GM12878 (cell line): ENCODE measurements around the gene NHSL1. TPM values are rescaled to one million over a fixed set of nuclear protein-coding genes. Genes with fewer than 3 reads are reported as not detected.

ENCODE experiments used
- ATAC-seq: fragments of 200-7000 bp; cut with Tn5 transposase; 3 replicates; pipeline ENCODE4 v1.9.1; 2020; ENCODE audit warnings: mild to moderate bottlenecking, moderate library complexity
- BruUV-seq: library from RNA; stranded (reverse); fragments of 400-500 nt; replicated peaks from 2 replicates; lab custom pipeline; 2021; lab: Mats Ljungman, UMichigan
- CTCF ChIA-PET: fragments of 300-600 bp; sonication (Branson Sonifier 250); formaldehyde crosslinking; extraction: SDS; loops from one replicate; lab custom pipeline; 2021; ENCODE audit warnings: inconsistent platforms; lab: Yijun Ruan, JAX
- POLR2A ChIA-PET: fragments of 350-600 bp; formaldehyde crosslinking; extraction: SDS; loops from one replicate; lab custom pipeline; 2021; ENCODE audit warnings: inconsistent platforms; lab: Charles Lee
- RAD21 ChIA-PET: fragments of 300-600 bp; sonication (Branson Sonifier 250); formaldehyde crosslinking; loops from one replicate; lab custom pipeline; 2023; ENCODE audit warnings: antibody characterized with exemption; ENCODE audit not compliant: unreplicated experiment; lab: Charles Lee
- SMC1A ChIA-PET: fragments of 300-600 bp; sonication (Branson Sonifier 250); formaldehyde crosslinking; loops from one replicate; lab custom pipeline; 2023; ENCODE audit not compliant: unreplicated experiment, uncharacterized antibody; lab: Charles Lee
- DNase-seq: peaks from one replicate; pipeline ENCODE4 v3.0.0-alpha.2; 2011; ENCODE audit warnings: low read depth, low spot score
- FAIRE-seq: peaks from 3 replicates; lab custom pipeline; 2011; peaks lifted over from hg19 to GRCh38; lab: Jason Lieb, UNC
- H2AFZ ChIP-seq: 2 replicates; pipeline ENCODE4 v1.6.0; 2011; ENCODE audit warnings: low read depth, low read length, control low read depth; ENCODE audit not compliant: control insufficient read depth
- H3K27ac ChIP-seq: 2 replicates; pipeline ENCODE4 v1.5.1; 2011; ENCODE audit warnings: control low read depth; ENCODE audit not compliant: control insufficient read depth, insufficient read depth
- H3K27me3 ChIP-seq, 2 experiments: replicated peaks in 1 of 2; 2 replicates each; pipeline versions ENCODE4 v1.6.0 to v1.6.1; 2011; ENCODE audit warnings: low read length in 1 of 2; ENCODE audit not compliant: control insufficient read depth in 2 of 2, insufficient read depth in 2 of 2
- H3K36me3 ChIP-seq, 2 experiments: 2 replicates each; pipeline ENCODE4 v1.5.1; 2011; ENCODE audit warnings: low read length in 1 of 2; ENCODE audit not compliant: control insufficient read depth in 2 of 2, insufficient read depth in 2 of 2
- H3K4me1 ChIP-seq: 2 replicates; pipeline ENCODE4 v1.6.1; 2011; ENCODE audit warnings: mild to moderate bottlenecking, low read length, moderate library complexity, mixed read lengths; ENCODE audit not compliant: control insufficient read depth, insufficient read depth
- H3K4me2 ChIP-seq: 2 replicates; pipeline ENCODE4 v1.6.0; 2011; ENCODE audit warnings: control low read depth; ENCODE audit not compliant: control insufficient read depth, insufficient read depth
- H3K4me3 ChIP-seq: fragments of 200-600 bp; sonication (generic); 2 replicates; pipeline ENCODE4 v1.5.1; 2016
- H3K79me2 ChIP-seq: 2 replicates; pipeline ENCODE4 v1.6.0; 2011; ENCODE audit warnings: low read length; ENCODE audit not compliant: control insufficient read depth, insufficient read depth
- H3K9ac ChIP-seq: 2 replicates; pipeline ENCODE4 v1.8.0; 2011; ENCODE audit warnings: low read length, control low read depth, mixed read lengths; ENCODE audit not compliant: control insufficient read depth, insufficient read depth
- H3K9me3 ChIP-seq: replicated peaks from 3 replicates; pipeline ENCODE4 v1.5.1; 2011; ENCODE audit warnings: mild to moderate bottlenecking, low read length; ENCODE audit not compliant: control insufficient read depth, insufficient read depth
- H4K20me1 ChIP-seq: 2 replicates; pipeline ENCODE4 v1.6.0; 2011; ENCODE audit not compliant: control insufficient read depth, insufficient read depth
- EGR1 ChIP-seq, 2 experiments: IDR thresholded peaks; 1 replicate in 1 of 2; 2 replicates in 1 of 2; pipeline ENCODE4 v1.6.1; 2011 to 2012; ENCODE audit warnings: low read depth in 2 of 2, low read length in 2 of 2, borderline replicate concordance in 1 of 2, mild to moderate bottlenecking in 1 of 2, moderate library complexity in 1 of 2
- FOXM1 ChIP-seq: IDR thresholded peaks from 2 replicates; pipeline ENCODE4 v1.6.1; 2012; ENCODE audit warnings: low read depth, mild to moderate bottlenecking, inconsistent platforms, low read length, moderate library complexity
- IKZF1 ChIP-seq: fragments of 450-650 bp; conservative IDR thresholded peaks from 2 replicates; pipeline ENCODE4 v1.6.1; 2017; ENCODE audit warnings: antibody characterized with exemption, mild to moderate bottlenecking
- IRF5 ChIP-seq: fragments of 450-650 bp; IDR thresholded peaks from 2 replicates; pipeline ENCODE4 v1.6.1; 2017; ENCODE audit warnings: borderline replicate concordance
- NR2C1 ChIP-seq: fragments of 450-650 bp; IDR thresholded peaks from 2 replicates; pipeline ENCODE4 v1.6.1; 2017; ENCODE audit warnings: antibody characterized with exemption, mild to moderate bottlenecking, moderate library complexity
- PBX3 ChIP-seq: IDR thresholded peaks from 2 replicates; pipeline ENCODE4 v1.6.1; 2011; ENCODE audit warnings: mild to moderate bottlenecking, low read depth, low read length, moderate library complexity; ENCODE audit not compliant: insufficient replicate concordance
- SMAD5 ChIP-seq: IDR thresholded peaks from 2 replicates; pipeline ENCODE4 v1.6.1; 2016; ENCODE audit warnings: antibody characterized with exemption, low read depth
- YBX1 ChIP-seq: fragments of 450-650 bp; IDR thresholded peaks from 2 replicates; pipeline ENCODE4 v1.6.1; 2016; ENCODE audit warnings: antibody characterized with exemption
- WGBS: methylation state at CpG from one replicate; pipeline ENCODE4 v1.1.6; 2016; ENCODE audit warnings: low lambda C conversion rate; ENCODE audit not compliant: insufficient replicate concordance, insufficient coverage; ENCODE audit errors: missing lambda C conversion rate; 5-methylcytosine and 5-hydroxymethylcytosine counted together
- in situ Hi-C: fragments of 300-500 bp; cut with MboI; formaldehyde crosslinking; loops from 9 replicates; pipeline ENCODE4 v1.14.3; 2018; ENCODE audit warnings: mixed read lengths
- intact Hi-C: fragments of 100-400 bp; cut with micrococcal nuclease; formaldehyde crosslinking; loops from one replicate; pipeline ENCODE4 v1.14.2; 2022; ENCODE audit not compliant: unreplicated experiment
- polyA plus RNA-seq, 11 experiments: library from polyadenylated mRNA; depleted of rRNA in 4 of 11; unstranded in 6 of 11; stranded (reverse) in 5 of 11; fragments of >200 nt; fragmentation: Nextera tagmentation in 4 of 11; fragmentation: Illumina TruSeq in 1 of 11; extraction: Ambion mirVana in 4 of 11; extraction: Trizol in 1 of 11; gene quantifications; 1 replicate in 1 of 11; 2 replicates in 10 of 11; pipeline versions ENCODE4 v1.2.1 to v1.2.3, GENCODE V29; 2011 to 2016; ENCODE audit warnings: inconsistent platforms in 2 of 11, missing spikeins in 2 of 11, low read depth in 1 of 11
- total RNA-seq, 4 experiments: library from RNA; depleted of rRNA in 3 of 4; stranded (reverse); fragments of >200 nt in 3 of 4; fragmentation: Illumina TruSeq in 1 of 4; extraction: Trizol in 1 of 4; gene quantifications; 2 replicates each; pipeline versions ENCODE4 v1.2.1 to v1.2.3, GENCODE V29; 2013 to 2021

NHSL1 gene
- total and polyA plus RNA-seq, 10 of the 15 experiments (the other 5 are each of a cell fraction or from before 2014, with no cell fraction given), result 0.26 to 14.1 (median 0.90) TPM

GRCh38 chr6:138507977-138508675 lies 8.8 kb upstream of the NHSL1 start (continued):
- TF ChIP-seq IRF5 (no peak), YBX1 (no peak), IKZF1 (no peak), PBX3 (no peak)
- TF ChIP-seq, all 136 proteins: peak for 0

GRCh38 chr6:138504764-138505689 lies 5.7 kb upstream of the NHSL1 start:
- in situ Hi-C loops, result no loop called here
- 53% methylated on average over 14 of the region's 14 CpGs for WGBS
- FAIRE-seq, result no peak

More at GRCh38 chr6:138504764-138505689, 5.7 kb upstream of the NHSL1 start:
- ChIA-PET POLR2A (interaction anchor here (0.6 to 0.7 kb wide), 3 partner anchors 11 to 593 kb away, joined by 4 to 7 read pairs (median 5); no protein-coding TSS in a partner anchor), RAD21 (interaction anchor here (0.7 to 17.2 kb wide), 7 partner anchors 16 to 76 kb away, joined by 3 to 202 read pairs (median 3); no protein-coding TSS in a partner anchor), CTCF (interaction anchor here (0.8 to 12.2 kb wide), 11 partner anchors 13 to 388 kb away, joined by 3 to 387 read pairs (median 7); partner anchors contain the start of gene HEBP2)
- no peak overlapping the region for H2AFZ ChIP-seq
- H3K4me2 ChIP-seq, result no peak overlapping the region
- H3K4me1 ChIP-seq, result no peaks in the 10 kb centered on the region
- no peak overlapping the region for H3K27ac ChIP-seq
- no peak for ATAC-seq
- H3K79me2 ChIP-seq, result no peaks in the 10 kb centered on the region
- peaks cover 0 to 8% of the 10 kb centered on the region in 2 experiments; a peak in 2 of 4 replicates for H3K27me3 ChIP-seq
- no peak overlapping the region for H3K4me3 ChIP-seq
- TF ChIP-seq NR2C1 (no peak), EGR1 (IDR thresholded peaks at IDR 0.05; ENCODE audit: borderline replicate concordance in 1 of 2, low read depth in 2 of 2, low read length in 2 of 2) (no peak), SMAD5 (no peak), FOXM1 (no peak)
- TF ChIP-seq, all 136 proteins: peak for 0
- Histone ChIP-seq H3K36me3 (no peaks in the 10 kb centered on the region), H3K9me3 (no peaks in the 10 kb centered on the region), H4K20me1 (no peaks in the 10 kb centered on the region), H3K9ac (no peak overlapping the region)
- DNase-seq, result no peak
- SMC1A ChIA-PET, result interaction anchor here (1.2 to 10.1 kb wide), 11 partner anchors 8 to 76 kb away, joined by 3 to 234 read pairs (median 4); no protein-coding TSS in a partner anchor
- BruUV-seq, result no TSS peak
- intact Hi-C loops, result loop anchor here (10.0 kb wide), 1 partner anchor 200 kb away; no protein-coding TSS in a partner anchor
